ENCODE measurements around the gene ZNF319.
A peak's percentile ranks its signal among the peaks of the same experiment; 100 is the strongest.

ZNF319 gene

DNA sequence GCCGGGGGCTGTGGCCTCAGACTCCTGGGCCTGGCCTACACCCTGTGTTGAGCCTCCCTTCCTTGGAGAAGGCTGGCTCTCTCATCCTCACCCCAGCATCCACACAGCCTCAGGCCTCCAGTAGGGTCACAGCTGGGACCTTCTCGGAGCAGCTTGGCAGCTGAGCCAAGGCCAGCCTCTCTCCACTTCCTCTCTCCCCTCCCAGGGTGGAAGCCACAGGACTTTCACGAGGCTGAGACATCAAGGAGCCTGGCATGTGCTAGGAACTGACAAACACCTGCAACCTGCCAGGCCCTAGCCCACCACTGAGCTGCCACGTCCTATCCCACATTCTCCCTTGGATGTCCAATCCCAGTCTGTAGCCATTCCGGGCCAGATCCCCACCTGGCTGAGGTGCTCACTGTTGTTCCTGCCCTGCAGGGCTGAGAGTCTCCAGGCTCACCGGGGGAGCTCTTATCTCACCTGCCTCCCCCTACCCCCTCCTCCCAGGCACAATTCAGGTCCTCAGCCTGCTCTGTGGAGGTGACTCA is 28.1 kb upstream of the ZNF319 start:
- no peak for DNase-seq
- Histone ChIP-seq H3K27me3 (replicated peaks) (peaks cover 12% of the 10 kb centered on the region), H3K27ac (no peak overlapping the region), H3K36me3 (replicated peaks) (no peaks in the 10 kb centered on the region), H3K4me3 (ENCODE audit: low read depth, low read length) (no peak overlapping the region)
- TF ChIP-seq, protein P1, sequence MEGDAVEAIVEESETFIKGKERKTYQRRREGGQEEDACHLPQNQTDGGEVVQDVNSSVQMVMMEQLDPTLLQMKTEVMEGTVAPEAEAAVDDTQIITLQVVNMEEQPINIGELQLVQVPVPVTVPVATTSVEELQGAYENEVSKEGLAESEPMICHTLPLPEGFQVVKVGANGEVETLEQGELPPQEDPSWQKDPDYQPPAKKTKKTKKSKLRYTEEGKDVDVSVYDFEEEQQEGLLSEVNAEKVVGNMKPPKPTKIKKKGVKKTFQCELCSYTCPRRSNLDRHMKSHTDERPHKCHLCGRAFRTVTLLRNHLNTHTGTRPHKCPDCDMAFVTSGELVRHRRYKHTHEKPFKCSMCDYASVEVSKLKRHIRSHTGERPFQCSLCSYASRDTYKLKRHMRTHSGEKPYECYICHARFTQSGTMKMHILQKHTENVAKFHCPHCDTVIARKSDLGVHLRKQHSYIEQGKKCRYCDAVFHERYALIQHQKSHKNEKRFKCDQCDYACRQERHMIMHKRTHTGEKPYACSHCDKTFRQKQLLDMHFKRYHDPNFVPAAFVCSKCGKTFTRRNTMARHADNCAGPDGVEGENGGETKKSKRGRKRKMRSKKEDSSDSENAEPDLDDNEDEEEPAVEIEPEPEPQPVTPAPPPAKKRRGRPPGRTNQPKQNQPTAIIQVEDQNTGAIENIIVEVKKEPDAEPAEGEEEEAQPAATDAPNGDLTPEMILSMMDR (IDR thresholded peaks at IDR 0.05; ENCODE audit: low read depth, low read length, missing control alignments), result no peak
- in situ Hi-C loops (cut with HindIII; ENCODE audit: low pct_ligation_motif_present, low sequenced_read_pairs), result no loop called here

GRCh38 chr16:58027916-58028455 is 27.5 kb upstream of the ZNF319 start:
- peaks cover 12% of the 10 kb centered on the region for H3K27me3 ChIP-seq (replicated peaks)
- no peak overlapping the region for H3K4me3 ChIP-seq (ENCODE audit: low read depth, low read length)
- DNase-seq, result no peak
- no peaks in the 10 kb centered on the region for H3K36me3 ChIP-seq (replicated peaks)
- in situ Hi-C loops (cut with HindIII; ENCODE audit: low pct_ligation_motif_present, low sequenced_read_pairs), result no loop called here
- no peak overlapping the region for H3K27ac ChIP-seq
- TF ChIP-seq, protein P1 (IDR thresholded peaks at IDR 0.05; ENCODE audit: low read depth, low read length, missing control alignments), result no peak

DNA sequence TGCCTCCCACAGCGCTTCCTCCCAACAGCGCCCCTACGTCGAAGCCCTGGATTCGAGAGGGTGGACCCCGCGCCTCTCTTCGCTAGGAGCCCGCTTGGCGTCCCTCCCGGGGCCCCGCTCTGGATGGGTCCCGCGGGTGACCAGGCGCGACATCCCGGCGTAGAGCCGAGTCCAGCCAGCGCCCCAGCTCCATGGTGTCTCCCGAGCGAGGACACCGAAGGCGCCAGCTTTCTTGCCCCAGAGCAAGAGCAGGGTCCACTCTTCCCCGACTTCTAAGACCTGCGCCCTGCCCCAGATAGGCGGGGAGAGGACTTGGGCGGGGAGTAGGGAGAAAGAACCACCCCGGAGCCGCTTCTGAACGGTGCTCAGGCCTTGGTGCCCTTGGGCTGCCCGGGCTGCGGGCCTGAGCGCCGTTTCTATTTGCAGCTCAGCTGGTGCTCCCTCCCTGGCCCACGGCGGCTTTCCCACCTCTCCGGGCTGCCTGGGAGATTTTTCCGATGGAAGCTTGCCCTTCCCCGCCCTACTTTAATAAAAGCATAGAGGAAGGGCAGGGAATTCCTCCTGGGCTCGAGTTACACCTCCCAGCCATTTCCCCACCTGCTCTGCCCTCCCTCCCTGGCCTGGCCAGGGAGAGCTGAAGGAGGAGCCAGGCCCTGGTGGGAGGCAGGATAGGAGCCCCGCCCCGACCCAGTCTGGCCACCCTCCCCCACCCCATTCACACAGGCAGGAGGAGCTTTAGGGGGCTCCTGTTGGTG is 26.9 kb upstream of the ZNF319 start:
- in situ Hi-C loops (cut with HindIII; ENCODE audit: low pct_ligation_motif_present, low sequenced_read_pairs), result no loop called here
- H3K4me3 ChIP-seq (ENCODE audit: low read depth, low read length), result peak overlapping the region; percentile 52

DNA sequence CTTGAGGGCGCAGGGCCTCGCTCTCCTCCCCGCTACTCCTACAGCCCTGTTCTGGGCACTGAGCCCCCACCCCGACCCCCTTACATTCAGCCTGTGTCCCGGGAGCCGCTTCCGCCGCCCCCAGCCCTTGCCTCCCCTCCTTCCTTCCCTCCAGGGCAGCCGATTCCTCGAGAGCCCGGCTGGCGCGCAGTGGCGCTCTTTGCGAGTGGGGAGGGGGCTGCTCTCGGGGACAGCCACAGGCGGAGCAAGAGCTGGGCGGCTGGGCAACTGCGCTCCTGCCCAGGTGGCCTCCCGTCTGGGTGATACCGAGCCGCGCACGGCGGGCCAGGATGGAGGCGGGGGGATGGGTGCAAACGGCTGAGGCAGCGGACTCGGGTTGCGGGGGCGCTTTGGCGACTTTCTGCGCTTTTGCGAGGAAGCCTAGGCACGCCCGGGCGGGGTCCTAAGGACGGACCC is 26.3 kb upstream of the ZNF319 start:
- peak overlapping the region; percentile 52 for H3K4me3 ChIP-seq (ENCODE audit: low read depth, low read length)
- in situ Hi-C loops (cut with HindIII; ENCODE audit: low pct_ligation_motif_present, low sequenced_read_pairs), result no loop called here

More for the DNA sequence above, 26.9 kb upstream of the ZNF319 start:
- peaks cover 12% of the 10 kb centered on the region for H3K27me3 ChIP-seq (replicated peaks)
- DNase-seq, result no peak
- H3K36me3 ChIP-seq (replicated peaks), result no peaks in the 10 kb centered on the region
- TF ChIP-seq, protein P1 (IDR thresholded peaks at IDR 0.05; ENCODE audit: low read depth, low read length, missing control alignments), result no peak
- H3K27ac ChIP-seq, result no peak overlapping the region

GRCh38 chr16:58026139-58026704 is 25.8 kb upstream of the ZNF319 start:
- peak; percentile 9 for DNase-seq
- Histone ChIP-seq H3K4me3 (ENCODE audit: low read depth, low read length) (peak overlapping the region; percentile 52), H3K36me3 (replicated peaks) (no peaks in the 10 kb centered on the region), H3K27ac (no peak overlapping the region), H3K27me3 (replicated peaks) (peaks cover 12% of the 10 kb centered on the region)
- TF ChIP-seq, protein P1 (IDR thresholded peaks at IDR 0.05; ENCODE audit: low read depth, low read length, missing control alignments), result no peak
- in situ Hi-C loops (cut with HindIII; ENCODE audit: low pct_ligation_motif_present, low sequenced_read_pairs), result no loop called here

More for the DNA sequence above, 26.3 kb upstream of the ZNF319 start:
- Histone ChIP-seq H3K27ac (no peak overlapping the region), H3K36me3 (replicated peaks) (no peaks in the 10 kb centered on the region), H3K27me3 (replicated peaks) (peaks cover 12% of the 10 kb centered on the region)
- TF ChIP-seq, protein P1 (IDR thresholded peaks at IDR 0.05; ENCODE audit: low read depth, low read length, missing control alignments), result no peak
- DNase-seq, result no peak

Measured in brain microvascular endothelial cell (primary cell).